HFF-Myc (cell line): ENCODE measurements around the gene PDCD6IP.
"Not testable (repeated sequence)": the region's sequence is repeated elsewhere in the genome, so short reads cannot be mapped to it uniquely, and the experiment has no call there.

Source experiments
- DNase-seq: peaks from one replicate; pipeline ENCODE4 v3.0.0-alpha.2; 2011; ENCODE audit warnings: low read depth; ENCODE audit errors: extremely low read depth
- H3K4me3 ChIP-seq: replicated peaks from 2 replicates; pipeline ENCODE4 v1.5.1; 2011; ENCODE audit warnings: low read depth, mild to moderate bottlenecking, control low read depth, low read length
- CTCF ChIP-seq: IDR thresholded peaks from 2 replicates; pipeline ENCODE4 v1.5.1; 2012; ENCODE audit warnings: mild to moderate bottlenecking, low read depth, low read length, control low read depth; ENCODE audit errors: missing control alignments

PDCD6IP gene

GRCh38 chr3:33758864-33759263 is 39.6 kb upstream of the PDCD6IP start:
- no peak overlapping the region for H3K4me3 ChIP-seq
- no peak for TF ChIP-seq CTCF
- DNase-seq = peak; percentile 91

GRCh38 chr3:33768578-33769330 is 29.7 kb upstream of the PDCD6IP start:
- no peak overlapping the region for H3K4me3 ChIP-seq
- DNase-seq = no peak
- TF ChIP-seq CTCF = no peak

GRCh38 chr3:33773637-33774036 is 24.8 kb upstream of the PDCD6IP start:
- TF ChIP-seq CTCF = no peak
- no peak overlapping the region for H3K4me3 ChIP-seq
- no peak for DNase-seq

GRCh38 chr3:33775363-33775762 is 23.1 kb upstream of the PDCD6IP start:
- no peak overlapping the region for H3K4me3 ChIP-seq
- no peak for TF ChIP-seq CTCF
- DNase-seq = no peak

GRCh38 chr3:33777996-33778395 is 20.4 kb upstream of the PDCD6IP start:
- no peak for DNase-seq
- no peak for TF ChIP-seq CTCF

GRCh38 chr3:33779751-33780150 is 18.7 kb upstream of the PDCD6IP start:
- DNase-seq = no peak
- no peak overlapping the region for H3K4me3 ChIP-seq
- TF ChIP-seq CTCF = no peak

More at GRCh38 chr3:33777996-33778395, 20.4 kb upstream of the PDCD6IP start:
- H3K4me3 ChIP-seq = no peak overlapping the region

- DNase-seq, H3K4me3 ChIP-seq: not testable (repeated sequence)
Measured at GRCh38 chr3:33781413-33781812, 17.0 kb upstream of the PDCD6IP start.
